ENCODE measurements around the gene LRBA.

Gene LRBA

GRCh38 chr4:150318971-150319370, 696.1 kb downstream of the LRBA start:
- DNase-seq (ENCODE audit: low read depth), result no peak

- no peak for DNase-seq (ENCODE audit: low read depth)
Measured at GRCh38 chr4:150318527-150318926, 696.6 kb downstream of the LRBA start.

DNA sequence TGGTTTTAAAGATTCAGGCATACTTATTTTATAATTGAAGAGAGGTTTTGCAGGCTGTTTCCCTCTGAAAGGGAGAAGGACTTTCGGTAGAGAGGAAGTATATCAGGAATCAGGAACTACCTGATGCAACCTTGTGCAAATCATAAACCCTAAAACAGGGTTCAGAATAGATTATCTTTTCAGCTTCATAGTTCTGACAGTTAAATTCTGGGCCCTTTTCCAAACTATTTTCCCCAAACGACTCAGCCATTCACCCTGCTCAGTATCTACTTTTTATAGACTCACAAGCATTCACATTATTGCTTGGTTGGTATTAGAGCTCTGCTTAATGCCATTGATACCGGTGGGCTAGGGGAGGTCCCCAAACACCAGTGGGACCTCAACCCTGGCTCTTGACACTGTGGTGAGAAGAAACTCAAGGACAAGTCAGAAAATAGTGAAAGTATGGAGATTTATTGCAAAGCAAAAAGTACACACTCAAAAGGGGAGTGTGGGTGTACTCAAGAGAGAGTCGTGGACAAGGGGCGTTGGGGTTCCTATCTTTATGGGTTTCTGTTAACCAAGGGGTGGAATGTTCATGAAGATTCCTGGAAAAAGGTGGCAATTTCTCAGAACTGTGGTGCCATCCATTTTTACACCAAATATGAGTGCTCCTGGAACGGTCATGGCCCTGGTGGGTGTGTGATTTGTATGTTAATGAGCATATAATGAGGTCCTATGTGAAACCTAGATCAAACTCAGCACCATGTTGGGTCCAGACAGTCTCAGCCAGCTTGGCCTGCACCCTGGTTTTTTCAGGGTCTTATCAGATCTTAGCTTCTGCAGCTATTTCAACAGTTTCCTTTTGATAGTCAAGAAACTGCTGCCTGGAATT, 698.5 kb downstream of the LRBA start:
- no peak for DNase-seq (ENCODE audit: low read depth)

GRCh38 chr4:150315691-150316090, 699.4 kb downstream of the LRBA start:
- DNase-seq (ENCODE audit: low read depth), result no peak

- DNase-seq (ENCODE audit: low read depth), result no peak
Measured at GRCh38 chr4:150315175-150315574, 699.9 kb downstream of the LRBA start.

GRCh38 chr4:150314031-150314430, 701.1 kb downstream of the LRBA start:
- DNase-seq (ENCODE audit: low read depth), result no peak

GRCh38 chr4:150310159-150310895, 704.8 kb downstream of the LRBA start:
- DNase-seq (ENCODE audit: low read depth), result no peak

DNA sequence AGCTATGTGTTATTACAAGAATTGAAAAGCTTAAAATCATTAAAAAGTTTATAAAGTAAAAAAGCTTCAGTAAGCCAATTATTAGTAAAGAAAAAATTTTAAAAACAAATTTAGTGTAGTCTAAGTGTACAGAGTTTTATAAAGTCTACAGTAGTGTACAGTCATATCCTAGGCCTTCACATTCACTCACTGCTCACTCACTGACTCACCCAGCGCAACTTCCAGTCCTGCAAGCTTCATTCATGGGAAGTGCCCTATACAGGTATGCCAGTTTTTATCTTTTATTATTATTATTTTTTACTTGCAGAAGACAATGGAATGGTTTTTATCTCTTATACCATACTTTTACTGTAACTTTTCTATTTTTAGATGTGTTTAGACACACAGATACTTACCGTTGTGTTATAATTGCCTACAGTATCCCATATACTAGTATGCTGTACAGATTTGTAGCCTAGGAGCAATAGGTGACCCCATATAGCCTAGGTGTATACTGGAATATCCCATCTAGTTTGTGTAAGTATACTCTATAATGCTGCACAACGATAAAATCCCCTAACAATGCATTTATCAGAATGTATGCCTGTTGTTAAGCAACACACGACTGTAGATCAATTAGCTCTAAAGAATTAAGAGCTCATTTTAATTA, 706.1 kb downstream of the LRBA start:
- DNase-seq (ENCODE audit: low read depth), result no peak

DNA sequence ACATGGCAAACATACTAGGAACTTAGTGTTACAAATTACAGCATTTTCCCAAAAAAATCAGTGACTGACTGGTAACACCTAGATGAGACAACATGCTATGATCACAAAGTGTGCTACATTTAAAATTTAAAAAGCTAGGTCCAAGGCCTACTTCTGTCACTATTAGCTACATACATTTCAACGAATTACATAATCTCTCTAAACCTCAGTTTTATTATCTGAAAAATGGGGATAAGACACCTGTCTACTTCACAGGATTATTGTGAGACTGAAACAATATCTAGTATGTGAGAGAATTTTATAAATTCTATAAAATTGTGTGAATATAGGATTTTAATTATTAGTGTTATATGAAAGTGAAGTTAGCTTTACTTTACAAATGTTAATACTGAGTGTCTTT, 708.4 kb downstream of the LRBA start:
- DNase-seq (ENCODE audit: low read depth), result no peak

DNA sequence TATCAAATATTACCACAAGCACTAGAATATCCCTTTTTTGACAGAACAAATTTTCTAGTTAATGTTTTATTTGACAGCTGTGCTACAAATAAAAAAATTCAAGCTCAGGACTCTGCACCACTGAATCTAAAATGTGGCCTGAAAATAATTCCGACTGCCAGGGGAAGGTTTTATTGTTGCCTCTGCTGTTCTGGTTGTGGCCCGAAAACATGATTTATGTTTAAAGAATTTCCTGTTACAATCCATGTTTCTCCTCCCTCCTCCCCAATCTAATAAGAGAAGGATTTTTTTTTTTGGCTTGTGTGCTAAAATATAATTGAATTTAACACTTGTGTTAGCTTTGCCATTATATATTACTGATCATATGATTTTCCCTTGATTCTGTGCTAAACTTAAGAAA, 709.1 kb downstream of the LRBA start:
- no peak for DNase-seq (ENCODE audit: low read depth)

- no peak for DNase-seq (ENCODE audit: low read depth)
Measured at GRCh38 chr4:150302553-150302952, 712.5 kb downstream of the LRBA start.

- DNase-seq (ENCODE audit: low read depth), result no peak
Measured at GRCh38 chr4:150299816-150300215, 715.3 kb downstream of the LRBA start.

- DNase-seq (ENCODE audit: low read depth), result no peak
Measured at GRCh38 chr4:150297861-150298474, 717.1 kb downstream of the LRBA start.

DNA sequence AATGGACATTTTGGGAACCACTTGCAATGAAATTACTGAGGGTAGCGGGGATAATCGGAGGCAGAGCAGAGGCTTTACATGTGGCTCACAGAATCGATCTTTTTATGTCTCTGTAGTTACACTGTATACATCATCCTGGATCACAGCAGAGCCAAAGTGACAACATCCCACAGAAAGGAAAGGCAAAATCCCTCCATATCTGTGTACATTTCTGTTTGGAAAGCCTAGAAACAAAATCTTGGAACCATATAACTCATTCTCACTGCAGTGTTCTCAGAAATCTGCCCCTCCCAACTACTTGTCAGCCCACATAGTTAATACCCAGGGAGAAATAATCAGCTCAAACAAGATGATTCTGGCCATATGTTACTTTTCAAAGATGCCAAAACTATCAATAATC, 725.2 kb downstream of the LRBA start:
- no peak for DNase-seq (ENCODE audit: low read depth)

DNA sequence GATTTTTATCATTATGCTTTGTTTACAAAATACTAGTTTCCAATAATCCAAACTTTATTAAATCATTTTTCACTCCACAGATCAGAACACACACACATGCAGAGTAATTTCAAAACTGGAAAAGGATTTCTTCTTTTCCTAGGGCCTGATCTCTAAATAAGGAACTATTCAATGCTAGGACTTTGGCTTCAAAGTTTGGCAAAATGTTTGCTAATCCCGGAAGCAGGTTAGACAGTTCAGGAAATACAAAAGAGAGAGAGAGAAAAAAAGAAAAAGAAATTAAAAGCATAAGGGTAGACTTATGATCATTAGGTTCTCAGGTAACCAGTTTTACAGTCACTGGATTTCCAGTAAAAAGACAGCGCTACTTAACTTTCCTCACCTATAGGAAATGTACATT, 725.9 kb downstream of the LRBA start:
- DNase-seq (ENCODE audit: low read depth), result no peak

GRCh38 chr4:150286656-150287055, 728.4 kb downstream of the LRBA start:
- DNase-seq (ENCODE audit: low read depth), result no peak

GRCh38 chr4:150283689-150284088, 731.4 kb downstream of the LRBA start:
- DNase-seq (ENCODE audit: low read depth), result no peak

GRCh38 chr4:150280975-150281374, 734.1 kb downstream of the LRBA start:
- no peak for DNase-seq (ENCODE audit: low read depth)

- DNase-seq (ENCODE audit: low read depth), result no peak
Measured at GRCh38 chr4:150280081-150280895, 734.8 kb downstream of the LRBA start.

GRCh38 chr4:150278206-150278605, 736.9 kb downstream of the LRBA start:
- no peak for DNase-seq (ENCODE audit: low read depth)

- no peak for DNase-seq (ENCODE audit: low read depth)
Measured at GRCh38 chr4:150268444-150268843, 746.6 kb downstream of the LRBA start.

DNA sequence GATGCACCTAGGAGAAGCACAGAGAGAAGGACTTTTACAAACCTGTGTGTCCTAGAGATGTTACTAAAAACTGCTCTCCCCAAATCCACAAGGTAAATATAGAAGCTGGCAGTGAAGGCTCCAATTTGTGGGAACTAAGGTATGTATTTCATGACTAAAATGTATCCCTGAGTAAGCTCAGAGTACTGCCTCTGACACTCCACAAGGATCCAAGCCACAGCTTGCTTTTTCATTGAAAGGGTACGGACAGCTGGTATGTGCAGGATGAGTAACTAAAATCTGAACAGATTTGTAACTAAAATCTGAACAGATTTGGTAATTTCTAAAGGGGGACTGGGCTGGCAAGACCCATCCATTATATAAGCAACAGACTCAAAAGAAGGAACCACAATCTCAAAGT, 749.3 kb downstream of the LRBA start:
- no peak for DNase-seq (ENCODE audit: low read depth)

All from activated T-helper 1 cell treated with Interleukin-2 at 50 U/mL for 16 hours (primary cell).